H1 (cell line): ENCODE measurements around the gene PAQR8. TPM values are rescaled to one million over a fixed set of nuclear protein-coding genes. Genes with fewer than 3 reads are reported as not detected.

ENCODE experiments used
- CHD2 ChIP-seq: IDR thresholded peaks from 2 replicates; pipeline ENCODE4 v1.6.1; 2012; ENCODE audit warnings: low read length, improper control_type of control experiment
- JUND ChIP-seq: IDR thresholded peaks from 2 replicates; pipeline ENCODE4 v1.6.1; 2011; ENCODE audit warnings: mild to moderate bottlenecking, improper control_type of control experiment, low read length
- KDM1A ChIP-seq: fragments of 200-600, 300-600 bp; sonication (generic); IDR thresholded peaks from 2 replicates; pipeline ENCODE4 v1.7.1; 2016; ENCODE audit warnings: mild to moderate bottlenecking, low read length, borderline replicate concordance
- MAFK ChIP-seq: IDR thresholded peaks from 2 replicates; pipeline ENCODE4 v1.6.1; 2012; ENCODE audit warnings: low read depth, mild to moderate bottlenecking, improper control_type of control experiment, low read length
- POLR2A ChIP-seq, 2 experiments: IDR thresholded peaks; 1 replicate in 1 of 2; 2 replicates in 1 of 2; pipeline ENCODE4 v1.6.1; 2011; ENCODE audit warnings: low read depth in 2 of 2, low read length in 2 of 2, mild to moderate bottlenecking in 2 of 2; ENCODE audit errors: control extremely low read depth in 1 of 2
- SRF ChIP-seq: IDR thresholded peaks from 2 replicates; pipeline ENCODE4 v1.6.1; 2011; ENCODE audit warnings: mild to moderate bottlenecking, low read depth, low read length, moderate library complexity
- SUZ12 ChIP-seq: fragments of 200-600 bp; sonication (generic); IDR thresholded peaks from 2 replicates; pipeline ENCODE4 v1.6.1; 2012; ENCODE audit warnings: mild to moderate bottlenecking, inconsistent platforms, low read length, moderate library complexity, mixed read lengths
- TBP ChIP-seq: IDR thresholded peaks from 2 replicates; pipeline ENCODE4 v1.6.1; 2011; ENCODE audit warnings: low read depth, low read length, improper control_type of control experiment
- ZNF274 ChIP-seq: IDR thresholded peaks from 2 replicates; pipeline ENCODE4 v1.7.0; 2012; ENCODE audit warnings: low read length, borderline replicate concordance; ENCODE audit errors: extremely low read depth
- polyA plus RNA-seq, 7 experiments: library from polyadenylated mRNA; depleted of rRNA in 3 of 7; stranded (reverse) in 5 of 7; unstranded in 2 of 7; fragments of >200 nt in 5 of 7; fragments of 200-250 nt in 2 of 7; gene quantifications; 1 replicate in 5 of 7; 2 replicates in 1 of 7; 4 replicates in 1 of 7; pipeline versions ENCODE4 v1.2.1 to v1.2.3, GENCODE V29; 2011 to 2013; ENCODE audit warnings: missing spikeins in 2 of 7, mixed read lengths in 2 of 7
- total RNA-seq: library from RNA; stranded (reverse); fragmentation: NEBNext Ultra II Directional; extraction: Animal tissue kit (Norgen Biotek cat#: 25700); gene quantifications from 2 replicates; pipeline ENCODE4 v1.2.1, GENCODE V29; 2021
- TF ChIP-seq, protein P1 (sequence below): fragments of 300-600 bp; sonication (generic); IDR thresholded peaks from 2 replicates; pipeline ENCODE4 v1.7.1; 2012; ENCODE audit warnings: low read length, moderate library complexity, mild to moderate bottlenecking, inconsistent platforms; ENCODE audit not compliant: insufficient replicate concordance

Gene PAQR8
- total and polyA plus RNA-seq, 2 of the 8 experiments (the other 6 are each of a cell fraction or from before 2014, with no cell fraction given): 7.6 to 9.6 TPM

DNA sequence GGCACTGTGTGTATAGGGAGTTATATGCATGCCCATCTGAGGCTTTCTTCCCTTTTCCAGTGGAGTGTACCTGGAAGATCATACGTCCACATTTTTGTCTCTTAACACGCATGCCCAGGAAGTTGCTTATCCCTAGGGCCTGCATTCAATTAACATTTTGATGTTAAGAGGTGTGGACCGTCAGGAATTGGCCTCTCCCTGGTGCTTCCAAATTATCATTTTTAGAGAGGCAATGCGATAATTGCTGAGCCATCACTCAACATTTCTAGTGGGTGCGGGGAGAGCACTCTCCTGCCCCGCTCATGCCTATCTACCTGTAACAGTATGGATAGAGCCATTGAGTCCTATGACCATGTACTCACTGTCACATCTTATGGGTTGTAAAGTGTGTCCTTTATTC is 37.8 kb upstream of the PAQR8 start (continued):
- TF ChIP-seq, protein P1, sequence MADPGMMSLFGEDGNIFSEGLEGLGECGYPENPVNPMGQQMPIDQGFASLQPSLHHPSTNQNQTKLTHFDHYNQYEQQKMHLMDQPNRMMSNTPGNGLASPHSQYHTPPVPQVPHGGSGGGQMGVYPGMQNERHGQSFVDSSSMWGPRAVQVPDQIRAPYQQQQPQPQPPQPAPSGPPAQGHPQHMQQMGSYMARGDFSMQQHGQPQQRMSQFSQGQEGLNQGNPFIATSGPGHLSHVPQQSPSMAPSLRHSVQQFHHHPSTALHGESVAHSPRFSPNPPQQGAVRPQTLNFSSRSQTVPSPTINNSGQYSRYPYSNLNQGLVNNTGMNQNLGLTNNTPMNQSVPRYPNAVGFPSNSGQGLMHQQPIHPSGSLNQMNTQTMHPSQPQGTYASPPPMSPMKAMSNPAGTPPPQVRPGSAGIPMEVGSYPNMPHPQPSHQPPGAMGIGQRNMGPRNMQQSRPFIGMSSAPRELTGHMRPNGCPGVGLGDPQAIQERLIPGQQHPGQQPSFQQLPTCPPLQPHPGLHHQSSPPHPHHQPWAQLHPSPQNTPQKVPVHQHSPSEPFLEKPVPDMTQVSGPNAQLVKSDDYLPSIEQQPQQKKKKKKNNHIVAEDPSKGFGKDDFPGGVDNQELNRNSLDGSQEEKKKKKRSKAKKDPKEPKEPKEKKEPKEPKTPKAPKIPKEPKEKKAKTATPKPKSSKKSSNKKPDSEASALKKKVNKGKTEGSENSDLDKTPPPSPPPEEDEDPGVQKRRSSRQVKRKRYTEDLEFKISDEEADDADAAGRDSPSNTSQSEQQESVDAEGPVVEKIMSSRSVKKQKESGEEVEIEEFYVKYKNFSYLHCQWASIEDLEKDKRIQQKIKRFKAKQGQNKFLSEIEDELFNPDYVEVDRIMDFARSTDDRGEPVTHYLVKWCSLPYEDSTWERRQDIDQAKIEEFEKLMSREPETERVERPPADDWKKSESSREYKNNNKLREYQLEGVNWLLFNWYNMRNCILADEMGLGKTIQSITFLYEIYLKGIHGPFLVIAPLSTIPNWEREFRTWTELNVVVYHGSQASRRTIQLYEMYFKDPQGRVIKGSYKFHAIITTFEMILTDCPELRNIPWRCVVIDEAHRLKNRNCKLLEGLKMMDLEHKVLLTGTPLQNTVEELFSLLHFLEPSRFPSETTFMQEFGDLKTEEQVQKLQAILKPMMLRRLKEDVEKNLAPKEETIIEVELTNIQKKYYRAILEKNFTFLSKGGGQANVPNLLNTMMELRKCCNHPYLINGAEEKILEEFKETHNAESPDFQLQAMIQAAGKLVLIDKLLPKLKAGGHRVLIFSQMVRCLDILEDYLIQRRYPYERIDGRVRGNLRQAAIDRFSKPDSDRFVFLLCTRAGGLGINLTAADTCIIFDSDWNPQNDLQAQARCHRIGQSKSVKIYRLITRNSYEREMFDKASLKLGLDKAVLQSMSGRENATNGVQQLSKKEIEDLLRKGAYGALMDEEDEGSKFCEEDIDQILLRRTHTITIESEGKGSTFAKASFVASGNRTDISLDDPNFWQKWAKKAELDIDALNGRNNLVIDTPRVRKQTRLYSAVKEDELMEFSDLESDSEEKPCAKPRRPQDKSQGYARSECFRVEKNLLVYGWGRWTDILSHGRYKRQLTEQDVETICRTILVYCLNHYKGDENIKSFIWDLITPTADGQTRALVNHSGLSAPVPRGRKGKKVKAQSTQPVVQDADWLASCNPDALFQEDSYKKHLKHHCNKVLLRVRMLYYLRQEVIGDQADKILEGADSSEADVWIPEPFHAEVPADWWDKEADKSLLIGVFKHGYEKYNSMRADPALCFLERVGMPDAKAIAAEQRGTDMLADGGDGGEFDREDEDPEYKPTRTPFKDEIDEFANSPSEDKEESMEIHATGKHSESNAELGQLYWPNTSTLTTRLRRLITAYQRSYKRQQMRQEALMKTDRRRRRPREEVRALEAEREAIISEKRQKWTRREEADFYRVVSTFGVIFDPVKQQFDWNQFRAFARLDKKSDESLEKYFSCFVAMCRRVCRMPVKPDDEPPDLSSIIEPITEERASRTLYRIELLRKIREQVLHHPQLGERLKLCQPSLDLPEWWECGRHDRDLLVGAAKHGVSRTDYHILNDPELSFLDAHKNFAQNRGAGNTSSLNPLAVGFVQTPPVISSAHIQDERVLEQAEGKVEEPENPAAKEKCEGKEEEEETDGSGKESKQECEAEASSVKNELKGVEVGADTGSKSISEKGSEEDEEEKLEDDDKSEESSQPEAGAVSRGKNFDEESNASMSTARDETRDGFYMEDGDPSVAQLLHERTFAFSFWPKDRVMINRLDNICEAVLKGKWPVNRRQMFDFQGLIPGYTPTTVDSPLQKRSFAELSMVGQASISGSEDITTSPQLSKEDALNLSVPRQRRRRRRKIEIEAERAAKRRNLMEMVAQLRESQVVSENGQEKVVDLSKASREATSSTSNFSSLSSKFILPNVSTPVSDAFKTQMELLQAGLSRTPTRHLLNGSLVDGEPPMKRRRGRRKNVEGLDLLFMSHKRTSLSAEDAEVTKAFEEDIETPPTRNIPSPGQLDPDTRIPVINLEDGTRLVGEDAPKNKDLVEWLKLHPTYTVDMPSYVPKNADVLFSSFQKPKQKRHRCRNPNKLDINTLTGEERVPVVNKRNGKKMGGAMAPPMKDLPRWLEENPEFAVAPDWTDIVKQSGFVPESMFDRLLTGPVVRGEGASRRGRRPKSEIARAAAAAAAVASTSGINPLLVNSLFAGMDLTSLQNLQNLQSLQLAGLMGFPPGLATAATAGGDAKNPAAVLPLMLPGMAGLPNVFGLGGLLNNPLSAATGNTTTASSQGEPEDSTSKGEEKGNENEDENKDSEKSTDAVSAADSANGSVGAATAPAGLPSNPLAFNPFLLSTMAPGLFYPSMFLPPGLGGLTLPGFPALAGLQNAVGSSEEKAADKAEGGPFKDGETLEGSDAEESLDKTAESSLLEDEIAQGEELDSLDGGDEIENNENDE: no peak
- TF ChIP-seq KDM1A: no peak
- TF ChIP-seq MAFK: no peak
- TF ChIP-seq SUZ12: no peak
- TF ChIP-seq ZNF274: no peak
- TF ChIP-seq POLR2A (IDR thresholded peaks at IDR 0.05; ENCODE audit: control extremely low read depth in 1 of 2, low read depth in 2 of 2, low read length in 2 of 2): no peak
- no peak for TF ChIP-seq CHD2
- TF ChIP-seq SRF: no peak
- no peak for TF ChIP-seq JUND
- no peak for TF ChIP-seq TBP
- TF ChIP-seq, all 59 proteins: peak for 0
